HG02870 (cell line): Measurements from ENCODE around the gene ETNK1.
"Not testable (repeated sequence)": the region's sequence is repeated elsewhere in the genome, so short reads cannot be mapped to it uniquely, and the experiment has no call there.

Experiments used
- ATAC-seq: cut with Tn5 transposase; IDR thresholded peaks from one replicate; pipeline ENCODE4 v1.9.1; 2021; ENCODE audit warnings: mild to moderate bottlenecking, moderate library complexity; ENCODE audit not compliant: unreplicated experiment

Gene ETNK1

GRCh38 chr12:22684140-22685118 lies 59.5 kb downstream of the ETNK1 start:
- ATAC-seq = no peak

GRCh38 chr12:22686193-22686592 lies 61.2 kb downstream of the ETNK1 start:
- no peak for ATAC-seq

- peak; percentile 82 for ATAC-seq
These were observed 62.5 kb downstream of the ETNK1 start for GRCh38 chr12:22687361-22688076.

- no peak for ATAC-seq
These were observed 64.9 kb downstream of the ETNK1 start for GRCh38 chr12:22689876-22690275.

- no peak for ATAC-seq
These were observed 66.3 kb downstream of the ETNK1 start for GRCh38 chr12:22691319-22691718.

GRCh38 chr12:22692467-22692866 lies 67.5 kb downstream of the ETNK1 start:
- ATAC-seq = not testable (repeated sequence)

GRCh38 chr12:22692964-22693555 lies 68.1 kb downstream of the ETNK1 start:
- ATAC-seq = no peak

- no peak for ATAC-seq
These were observed 73.6 kb downstream of the ETNK1 start for GRCh38 chr12:22698576-22698975.

GRCh38 chr12:22699705-22700104 lies 74.7 kb downstream of the ETNK1 start:
- ATAC-seq = not testable (repeated sequence)

GRCh38 chr12:22700106-22700505 lies 75.1 kb downstream of the ETNK1 start:
- no peak for ATAC-seq

- not testable (repeated sequence) for ATAC-seq
These were observed 76.3 kb downstream of the ETNK1 start for GRCh38 chr12:22701216-22701809.

- no peak for ATAC-seq
These were observed 77.7 kb downstream of the ETNK1 start for GRCh38 chr12:22702690-22703089.

GRCh38 chr12:22709292-22709691 lies 84.3 kb downstream of the ETNK1 start:
- ATAC-seq = peak; percentile 74

- ATAC-seq = no peak
These were observed 87.1 kb downstream of the ETNK1 start for GRCh38 chr12:22712083-22712482.

- no peak for ATAC-seq
These were observed 90.3 kb downstream of the ETNK1 start for GRCh38 chr12:22715254-22715653.

GRCh38 chr12:22719745-22720144 lies 94.8 kb downstream of the ETNK1 start:
- no peak for ATAC-seq

- ATAC-seq = no peak
These were observed 97.1 kb downstream of the ETNK1 start for GRCh38 chr12:22722081-22722480.

- ATAC-seq = no peak
These were observed 97.8 kb downstream of the ETNK1 start for GRCh38 chr12:22722779-22723178.

- ATAC-seq = no peak
These were observed 104.0 kb downstream of the ETNK1 start for GRCh38 chr12:22728987-22729386.

- ATAC-seq = no peak
These were observed 104.5 kb downstream of the ETNK1 start for GRCh38 chr12:22729431-22729956.

GRCh38 chr12:22729957-22730443 lies 105.0 kb downstream of the ETNK1 start:
- no peak for ATAC-seq
